Measurements from ENCODE around the gene TOE1. TPM values are rescaled to one million over a fixed set of nuclear protein-coding genes. Genes with fewer than 3 reads are reported as not detected.

The TOE1 gene
- total RNA-seq, 1 donor from 2014 or later: 8.8 TPM

DNA sequence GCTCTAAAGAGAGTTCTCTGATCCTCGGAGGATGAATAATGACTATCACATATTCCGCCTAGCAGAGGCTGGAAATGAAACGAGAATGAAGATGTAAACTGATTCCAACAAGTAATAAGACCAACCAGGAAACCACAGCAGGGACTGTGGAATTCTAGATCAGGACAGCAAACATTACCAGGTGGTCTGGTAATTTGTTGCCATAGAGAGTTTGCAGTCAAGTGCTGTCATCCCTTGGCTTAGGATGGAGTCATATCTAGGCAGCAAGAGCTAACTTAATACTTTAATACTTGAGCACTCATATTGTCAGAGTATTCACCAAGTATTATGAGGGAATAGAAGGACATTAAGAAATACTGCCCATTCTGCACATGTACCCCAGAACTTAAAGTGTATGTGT is 45.3 kb downstream of the TOE1 start:
- no peak for ATAC-seq
- intact Hi-C loops (cut with DNase I): no loop called here
- DNase-seq (ENCODE audit: low spot score): no peak

DNA sequence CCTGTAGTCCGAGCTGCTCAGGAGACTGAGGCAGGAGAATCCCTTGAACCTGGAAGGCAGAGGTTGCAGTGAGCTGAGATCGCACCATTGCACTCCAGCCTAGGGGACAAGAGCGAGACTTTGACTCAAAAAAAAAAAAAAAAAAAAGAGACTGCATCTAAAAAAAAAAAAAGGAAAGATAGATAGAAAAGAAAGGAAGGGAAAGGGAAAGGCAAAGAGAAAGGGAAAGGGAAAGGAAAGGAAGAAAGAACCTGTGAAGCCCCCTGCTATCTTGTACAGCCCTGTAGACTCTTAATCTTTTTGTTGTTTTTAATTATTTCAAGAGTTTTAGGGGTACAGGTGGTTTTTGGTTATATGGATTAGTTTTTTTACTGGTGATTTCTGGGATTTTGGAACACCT is 46.2 kb downstream of the TOE1 start:
- intact Hi-C loops (cut with DNase I): no loop called here
- ATAC-seq (no peak), DNase-seq (ENCODE audit: low spot score) (no peak)

Other genes with a start within 250 kb of the TOE1 start
- gene ZSWIM5, start 133.6 kb upstream of the TOE1 start, total RNA-seq: 2.8 TPM
- 2.3 TPM for gene HPDL, start 13.3 kb upstream of the TOE1 start, total RNA-seq
- gene MUTYH, start 270 bp downstream of the TOE1 start, total RNA-seq: 37.5 TPM
- 14.3 TPM for gene TESK2, start 151.0 kb downstream of the TOE1 start, total RNA-seq
- gene CCDC163, start 159.9 kb downstream of the TOE1 start, total RNA-seq: 1.1 TPM
- 4.5 TPM for gene MMACHC, start 160.1 kb downstream of the TOE1 start, total RNA-seq
- gene PRDX1, start 181.7 kb downstream of the TOE1 start, total RNA-seq: 330 TPM
- 96.3 TPM for gene AKR1A1, start 210.7 kb downstream of the TOE1 start, total RNA-seq
- gene NASP, start 243.9 kb downstream of the TOE1 start, total RNA-seq: 66.8 TPM